ENCODE data around the gene TBC1D19.

Gene TBC1D19

GRCh38 chr4:26732356-26732755, 148.5 kb downstream of the TBC1D19 start:
- DNase-seq (ENCODE audit: low spot score): no peak

- no peak for DNase-seq (ENCODE audit: low spot score)
Observed at GRCh38 chr4:26736621-26737020, 152.7 kb downstream of the TBC1D19 start.

GRCh38 chr4:26737385-26737784, 153.5 kb downstream of the TBC1D19 start:
- DNase-seq (ENCODE audit: low spot score): no peak

GRCh38 chr4:26741491-26741871, 157.6 kb downstream of the TBC1D19 start:
- DNase-seq (ENCODE audit: low spot score): no peak

GRCh38 chr4:26746802-26747213, 162.9 kb downstream of the TBC1D19 start:
- DNase-seq (ENCODE audit: low spot score): no peak

- no peak for DNase-seq (ENCODE audit: low spot score)
Observed at GRCh38 chr4:26748811-26749210, 164.9 kb downstream of the TBC1D19 start.

GRCh38 chr4:26749867-26750266, 166.0 kb downstream of the TBC1D19 start:
- DNase-seq (ENCODE audit: low spot score): no peak

GRCh38 chr4:26751004-26751403, 167.1 kb downstream of the TBC1D19 start:
- no peak for DNase-seq (ENCODE audit: low spot score)

- no peak for DNase-seq (ENCODE audit: low spot score)
Observed at GRCh38 chr4:26751838-26752237, 168.0 kb downstream of the TBC1D19 start.

- DNase-seq (ENCODE audit: low spot score): no peak
Observed at GRCh38 chr4:26753187-26753586, 169.3 kb downstream of the TBC1D19 start.

GRCh38 chr4:26753617-26754016, 169.7 kb downstream of the TBC1D19 start:
- no peak for DNase-seq (ENCODE audit: low spot score)

- DNase-seq (ENCODE audit: low spot score): no peak
Observed at GRCh38 chr4:26757751-26758150, 173.9 kb downstream of the TBC1D19 start.

GRCh38 chr4:26758899-26759298, 175.0 kb downstream of the TBC1D19 start:
- no peak for DNase-seq (ENCODE audit: low spot score)

- no peak for DNase-seq (ENCODE audit: low spot score)
Observed at GRCh38 chr4:26762650-26763049, 178.8 kb downstream of the TBC1D19 start.

GRCh38 chr4:26763063-26763462, 179.2 kb downstream of the TBC1D19 start:
- DNase-seq (ENCODE audit: low spot score): no peak

GRCh38 chr4:26763648-26764047, 179.8 kb downstream of the TBC1D19 start:
- no peak for DNase-seq (ENCODE audit: low spot score)

GRCh38 chr4:26764231-26764630, 180.3 kb downstream of the TBC1D19 start:
- no peak for DNase-seq (ENCODE audit: low spot score)

- no peak for DNase-seq (ENCODE audit: low spot score)
Observed at GRCh38 chr4:26765515-26765914, 181.6 kb downstream of the TBC1D19 start.

GRCh38 chr4:26766141-26766540, 182.3 kb downstream of the TBC1D19 start:
- no peak for DNase-seq (ENCODE audit: low spot score)

GRCh38 chr4:26772096-26772873, 188.4 kb downstream of the TBC1D19 start:
- no peak for DNase-seq (ENCODE audit: low spot score)

GRCh38 chr4:26779224-26779623, 195.3 kb downstream of the TBC1D19 start:
- DNase-seq (ENCODE audit: low spot score): no peak

GRCh38 chr4:26779674-26780073, 195.8 kb downstream of the TBC1D19 start:
- no peak for DNase-seq (ENCODE audit: low spot score)

- no peak for DNase-seq (ENCODE audit: low spot score)
Observed at GRCh38 chr4:26780539-26780938, 196.7 kb downstream of the TBC1D19 start.

GRCh38 chr4:26782168-26782829, 198.4 kb downstream of the TBC1D19 start:
- no peak for DNase-seq (ENCODE audit: low spot score)

Measured in hepatic stellate cell (primary cell).